Loucy (cell line): ENCODE data around the gene EGFLAM.

Experiments used
- H2AFZ ChIP-seq: fragments of 200-600 bp; sonication (generic); 2 replicates; pipeline ENCODE4 v1.6.0; 2016; ENCODE audit warnings: antibody characterized with exemption, mild to moderate bottlenecking, low read length, moderate library complexity
- H3F3A ChIP-seq: fragments of 200-600 bp; 2 replicates; pipeline ENCODE4 v1.6.0; 2016; ENCODE audit warnings: antibody characterized with exemption, low read depth, mild to moderate bottlenecking
- H3K27me3 ChIP-seq: fragments of 200-600 bp; sonication (generic); 2 replicates; pipeline ENCODE4 v1.6.1; 2014; ENCODE audit warnings: low read length, mild to moderate bottlenecking; ENCODE audit not compliant: insufficient read depth, poor library complexity, severe bottlenecking
- H3K36me3 ChIP-seq: fragments of 200-600 bp; sonication (generic); 2 replicates; pipeline ENCODE4 v1.6.1; 2016; ENCODE audit warnings: low read length; ENCODE audit not compliant: insufficient read depth
- H3K4me1 ChIP-seq: fragments of 200-600 bp; sonication (generic); 2 replicates; pipeline ENCODE4 v1.5.1; 2014; ENCODE audit warnings: low read length, mild to moderate bottlenecking; ENCODE audit not compliant: insufficient read depth, poor library complexity, severe bottlenecking
- H3K4me2 ChIP-seq: fragments of 200-600 bp; sonication (generic); 2 replicates; pipeline ENCODE4 v1.6.0; 2014; ENCODE audit warnings: antibody characterized with exemption, low read length, low read depth, mild to moderate bottlenecking; ENCODE audit not compliant: poor library complexity, severe bottlenecking
- H3K4me3 ChIP-seq: fragments of 200-600 bp; sonication (generic); 2 replicates; pipeline ENCODE4 v1.5.1; 2014; ENCODE audit warnings: low read length, mild to moderate bottlenecking, mixed read lengths; ENCODE audit not compliant: poor library complexity, severe bottlenecking
- H3K79me2 ChIP-seq: fragments of 200-600 bp; sonication (generic); 2 replicates; pipeline ENCODE4 v1.6.1; 2014; ENCODE audit warnings: low read length; ENCODE audit not compliant: insufficient read depth
- H3K9ac ChIP-seq: fragments of 200-600 bp; sonication (generic); 2 replicates; pipeline ENCODE4 v1.6.0; 2014; ENCODE audit warnings: mild to moderate bottlenecking, low read depth, low read length, moderate library complexity; ENCODE audit not compliant: poor library complexity, severe bottlenecking
- H3K9me2 ChIP-seq: fragments of 200-600 bp; sonication (generic); replicated peaks from 2 replicates; pipeline ENCODE4 v1.6.1; 2016; ENCODE audit warnings: low read depth, low read length, mixed read lengths
- H3K9me3 ChIP-seq: fragments of 200-600 bp; sonication (generic); 2 replicates; pipeline ENCODE4 v1.6.1; 2014; ENCODE audit warnings: mild to moderate bottlenecking, antibody characterized with exemption, low read length, low read depth; ENCODE audit not compliant: insufficient read depth
- H4K20me1 ChIP-seq: fragments of 200-600 bp; sonication (generic); 2 replicates; pipeline ENCODE4 v1.6.0; 2014; ENCODE audit warnings: antibody characterized with exemption, low read length, mild to moderate bottlenecking; ENCODE audit not compliant: insufficient read depth, poor library complexity, severe bottlenecking
- CTCF ChIP-seq: fragments of 200-600 bp; sonication (generic); conservative IDR thresholded peaks from 2 replicates; pipeline ENCODE4 v1.5.1; 2014; ENCODE audit warnings: mild to moderate bottlenecking, antibody characterized with exemption, low read length
- EZH2phosphoT487 ChIP-seq: fragments of 200-600 bp; IDR thresholded peaks from 2 replicates; pipeline ENCODE4 v1.6.1; 2018; ENCODE audit warnings: antibody characterized with exemption, mild to moderate bottlenecking, moderate library complexity, borderline replicate concordance

Gene EGFLAM

GRCh38 chr5:38364825-38365224, 106.5 kb downstream of the EGFLAM start:
- Histone ChIP-seq H3K9ac (no peak overlapping the region), H3K79me2 (no peaks in the 10 kb centered on the region), H3K4me2 (no peak overlapping the region), H4K20me1 (no peaks in the 10 kb centered on the region), H3K27me3 (no peaks in the 10 kb centered on the region), H3K9me3 (no peaks in the 10 kb centered on the region), H3K36me3 (no peaks in the 10 kb centered on the region), H2AFZ (no peak overlapping the region), H3K9me2 (no peaks in the 10 kb centered on the region), H3K4me1 (peaks cover 13% of the 10 kb centered on the region), H3F3A (no peaks in the 10 kb centered on the region; the same call in 1 of the 2 replicates), H3K4me3 (no peak overlapping the region)
- TF ChIP-seq CTCF (no peak), EZH2phosphoT487 (no peak)

GRCh38 chr5:38367410-38367809, 109.1 kb downstream of the EGFLAM start:
- no peak overlapping the region for H2AFZ ChIP-seq
- peaks cover 13% of the 10 kb centered on the region for H3K4me1 ChIP-seq
- H3K79me2 ChIP-seq, result no peaks in the 10 kb centered on the region
- no peak overlapping the region for H3K9ac ChIP-seq
- H4K20me1 ChIP-seq, result no peaks in the 10 kb centered on the region
- H3K9me3 ChIP-seq, result no peaks in the 10 kb centered on the region
- no peaks in the 10 kb centered on the region for H3K27me3 ChIP-seq
- H3K36me3 ChIP-seq, result no peaks in the 10 kb centered on the region
- peak overlapping the region; percentile 1 for H3K4me3 ChIP-seq
- no peaks in the 10 kb centered on the region; the same call in 1 of the 2 replicates for H3F3A ChIP-seq
- H3K4me2 ChIP-seq, result peak overlapping the region; percentile 46
- TF ChIP-seq EZH2phosphoT487, result no peak
- TF ChIP-seq CTCF, result no peak
- no peaks in the 10 kb centered on the region for H3K9me2 ChIP-seq

GRCh38 chr5:38367966-38368365, 109.6 kb downstream of the EGFLAM start:
- H3K36me3 ChIP-seq, result no peaks in the 10 kb centered on the region
- no peaks in the 10 kb centered on the region for H3K9me2 ChIP-seq
- no peaks in the 10 kb centered on the region for H3K27me3 ChIP-seq
- TF ChIP-seq EZH2phosphoT487, result no peak
- no peak for TF ChIP-seq CTCF
- H3K9ac ChIP-seq, result no peak overlapping the region
- no peaks in the 10 kb centered on the region for H4K20me1 ChIP-seq
- H3F3A ChIP-seq, result no peaks in the 10 kb centered on the region; the same call in 1 of the 2 replicates
- no peaks in the 10 kb centered on the region for H3K9me3 ChIP-seq
- peaks cover 13% of the 10 kb centered on the region for H3K4me1 ChIP-seq
- H3K4me3 ChIP-seq, result peak overlapping the region; percentile 14
- no peak overlapping the region for H2AFZ ChIP-seq
- no peaks in the 10 kb centered on the region for H3K79me2 ChIP-seq
- H3K4me2 ChIP-seq, result peak overlapping the region; percentile 46
